Keratinocyte (primary cell): ENCODE data around the gene TRPT1. TPM values are rescaled to one million over a fixed set of nuclear protein-coding genes. Genes with fewer than 3 reads are reported as not detected.
A peak's percentile ranks its signal among the peaks of the same experiment; 100 is the strongest.

ENCODE experiments used
- DNase-seq: peaks from one replicate; pipeline ENCODE4 v3.0.0-alpha.2; 2011; ENCODE audit warnings: low read depth, missing footprints, low spot score
- FAIRE-seq: peaks from 2 replicates; lab custom pipeline; 2011; peaks lifted over from hg19 to GRCh38; lab: Jason Lieb, UNC
- H2AFZ ChIP-seq: 2 replicates; pipeline ENCODE4 v1.6.0; 2012; ENCODE audit warnings: low read length, control low read depth, inconsistent platforms; ENCODE audit not compliant: control insufficient read depth
- H3K27ac ChIP-seq: 2 replicates; pipeline ENCODE4 v1.5.1; 2011; ENCODE audit warnings: low read length; ENCODE audit not compliant: control insufficient read depth, insufficient read depth
- H3K27me3 ChIP-seq: 3 replicates; pipeline ENCODE4 v1.6.0; 2011; ENCODE audit warnings: low read length; ENCODE audit not compliant: control insufficient read depth, insufficient read depth; ENCODE audit errors: extremely low read depth
- H3K36me3 ChIP-seq, 2 experiments: 2 replicates in 1 of 2; 3 replicates in 1 of 2; pipeline ENCODE4 v1.5.1; 2011; ENCODE audit warnings: low read length in 2 of 2, mild to moderate bottlenecking in 1 of 2; ENCODE audit not compliant: control insufficient read depth in 2 of 2, insufficient read depth in 2 of 2; ENCODE audit errors: extremely low read depth in 1 of 2
- H3K4me1 ChIP-seq: 3 replicates; pipeline ENCODE4 v1.5.1; 2011; ENCODE audit warnings: low read length; ENCODE audit not compliant: control insufficient read depth, insufficient read depth; ENCODE audit errors: extremely low read depth
- H3K4me2 ChIP-seq: 3 replicates; pipeline ENCODE4 v1.6.0; 2011; ENCODE audit warnings: low read depth, low read length; ENCODE audit not compliant: control insufficient read depth, insufficient read depth; ENCODE audit errors: extremely low read depth
- H3K4me3 ChIP-seq, 3 experiments: fragments of 200-600 bp in 1 of 3; sonication (generic) in 1 of 3; 2 replicates in 2 of 3; 3 replicates in 1 of 3; pipeline ENCODE4 v1.5.1; 2011 to 2016; ENCODE audit warnings: low read length in 3 of 3, mild to moderate bottlenecking in 3 of 3, control low read depth in 2 of 3, inconsistent platforms in 1 of 3, low read depth in 1 of 3, mixed read lengths in 1 of 3, mixed run types in 1 of 3, moderate library complexity in 1 of 3; ENCODE audit not compliant: control insufficient read depth in 2 of 3, insufficient read depth in 2 of 3; ENCODE audit errors: extremely low read depth in 1 of 3
- H3K79me2 ChIP-seq: 2 replicates; pipeline ENCODE4 v1.6.0; 2012; ENCODE audit warnings: low read length; ENCODE audit not compliant: control insufficient read depth, insufficient read depth
- H3K9ac ChIP-seq: 3 replicates; pipeline ENCODE4 v1.6.0; 2011; ENCODE audit warnings: low read length; ENCODE audit not compliant: control insufficient read depth, insufficient read depth; ENCODE audit errors: extremely low read depth
- H3K9me1 ChIP-seq: 3 replicates; pipeline ENCODE4 v1.6.0; 2011; ENCODE audit warnings: low read length; ENCODE audit not compliant: control insufficient read depth, insufficient read depth; ENCODE audit errors: extremely low read depth
- H3K9me3 ChIP-seq: 2 replicates; pipeline ENCODE4 v1.5.1; 2012; ENCODE audit warnings: low read depth, low read length; ENCODE audit not compliant: control insufficient read depth
- H4K20me1 ChIP-seq: 3 replicates; pipeline ENCODE4 v1.6.0; 2011; ENCODE audit warnings: low read length; ENCODE audit not compliant: control insufficient read depth, insufficient read depth; ENCODE audit errors: extremely low read depth
- EZH2 ChIP-seq: IDR thresholded peaks from one replicate; pipeline ENCODE4 v1.6.1; 2012; ENCODE audit warnings: inconsistent platforms, mild to moderate bottlenecking, low read length, moderate library complexity
- dilution Hi-C: fragments of 300-500 bp; cut with MboI; formaldehyde crosslinking; loops from one replicate; pipeline ENCODE4 v1.7.0; 2020; ENCODE audit warnings: low sequenced_read_pairs; ENCODE audit not compliant: extremely low pct_ligation_motif_present
- polyA plus RNA-seq, 5 experiments: library from polyadenylated mRNA; depleted of rRNA in 3 of 5; stranded (reverse) in 3 of 5; stranded (forward) in 1 of 5; unstranded in 1 of 5; fragments of >200 nt; gene quantifications; 1 replicate in 1 of 5; 2 replicates in 3 of 5; 3 replicates in 1 of 5; pipeline versions ENCODE4 v1.2.1 to v1.2.3, GENCODE V29; 2011 to 2012; ENCODE audit warnings: missing spikeins in 2 of 5, low read depth in 1 of 5, low replicate concordance in 1 of 5
- TF ChIP-seq, protein P1 (sequence below), 3 experiments: IDR thresholded peaks in 1 of 3; conservative IDR thresholded peaks in 1 of 3; optimal IDR thresholded peaks in 1 of 3; 2 replicates in 2 of 3; 3 replicates in 1 of 3; pipeline versions ENCODE3 to v1.5.1; 2011; ENCODE audit warnings: low read length in 3 of 3, mild to moderate bottlenecking in 3 of 3, moderate library complexity in 2 of 3, control low read depth in 1 of 3, inconsistent platforms in 1 of 3; ENCODE audit not compliant: insufficient read depth in 2 of 3; ENCODE audit errors: extremely low read depth in 1 of 3

The TRPT1 gene
- polyA plus RNA-seq, 1 donor (not counting 4 experiments of a cell fraction or from before 2014, with no cell fraction given), result 15.5 TPM

DNA sequence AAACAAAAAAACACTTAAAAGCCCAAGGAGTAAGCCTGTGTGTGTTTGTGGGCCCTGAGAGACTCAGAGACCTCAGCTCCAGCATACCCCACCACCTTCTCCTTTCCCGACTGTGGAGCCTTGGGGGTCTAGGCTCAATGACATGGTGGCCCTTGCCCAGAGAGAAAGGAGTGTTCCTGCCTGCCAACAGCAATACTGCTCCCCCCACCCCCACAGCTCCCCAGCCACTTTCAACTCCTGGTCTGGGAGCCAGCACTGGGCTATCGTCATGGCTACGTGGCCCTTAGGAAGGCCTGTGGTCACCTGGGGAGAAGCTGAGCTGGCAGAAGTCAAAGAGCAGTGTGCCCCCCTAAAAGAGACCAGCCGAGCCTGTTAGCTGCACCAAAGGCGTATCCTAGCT, 18.1 kb upstream of the TRPT1 start:
- Histone ChIP-seq H3K79me2 (peaks cover 26% of the 10 kb centered on the region), H3K27me3 (no peaks in the 10 kb centered on the region), H3K4me2 (peak overlapping the region; percentile 32), H3K9ac (no peak overlapping the region), H3K27ac (no peak overlapping the region), H3K4me3 (peak overlapping the region in 1 of 3 experiments; percentile 20), H3K9me1 (no peaks in the 10 kb centered on the region), H3K4me1 (peaks cover 40% of the 10 kb centered on the region), H3K9me3 (no peaks in the 10 kb centered on the region), H2AFZ (no peak overlapping the region), H4K20me1 (no peaks in the 10 kb centered on the region), H3K36me3 (peaks cover 6 to 15% of the 10 kb centered on the region in 2 experiments)
- FAIRE-seq (no peak), DNase-seq (no peak)
- no peak for TF ChIP-seq EZH2
- TF ChIP-seq, protein P1, sequence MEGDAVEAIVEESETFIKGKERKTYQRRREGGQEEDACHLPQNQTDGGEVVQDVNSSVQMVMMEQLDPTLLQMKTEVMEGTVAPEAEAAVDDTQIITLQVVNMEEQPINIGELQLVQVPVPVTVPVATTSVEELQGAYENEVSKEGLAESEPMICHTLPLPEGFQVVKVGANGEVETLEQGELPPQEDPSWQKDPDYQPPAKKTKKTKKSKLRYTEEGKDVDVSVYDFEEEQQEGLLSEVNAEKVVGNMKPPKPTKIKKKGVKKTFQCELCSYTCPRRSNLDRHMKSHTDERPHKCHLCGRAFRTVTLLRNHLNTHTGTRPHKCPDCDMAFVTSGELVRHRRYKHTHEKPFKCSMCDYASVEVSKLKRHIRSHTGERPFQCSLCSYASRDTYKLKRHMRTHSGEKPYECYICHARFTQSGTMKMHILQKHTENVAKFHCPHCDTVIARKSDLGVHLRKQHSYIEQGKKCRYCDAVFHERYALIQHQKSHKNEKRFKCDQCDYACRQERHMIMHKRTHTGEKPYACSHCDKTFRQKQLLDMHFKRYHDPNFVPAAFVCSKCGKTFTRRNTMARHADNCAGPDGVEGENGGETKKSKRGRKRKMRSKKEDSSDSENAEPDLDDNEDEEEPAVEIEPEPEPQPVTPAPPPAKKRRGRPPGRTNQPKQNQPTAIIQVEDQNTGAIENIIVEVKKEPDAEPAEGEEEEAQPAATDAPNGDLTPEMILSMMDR (optimal IDR thresholded peaks at IDR 0.05 in 1 of 3, IDR thresholded peaks at IDR 0.05 in 1 of 3, conservative IDR thresholded peaks at IDR 0.05 in 1 of 3; ENCODE audit: extremely low read depth in 1 of 3, insufficient read depth in 2 of 3, low read length in 3 of 3), result no peak
- dilution Hi-C loops, result no loop called here

DNA sequence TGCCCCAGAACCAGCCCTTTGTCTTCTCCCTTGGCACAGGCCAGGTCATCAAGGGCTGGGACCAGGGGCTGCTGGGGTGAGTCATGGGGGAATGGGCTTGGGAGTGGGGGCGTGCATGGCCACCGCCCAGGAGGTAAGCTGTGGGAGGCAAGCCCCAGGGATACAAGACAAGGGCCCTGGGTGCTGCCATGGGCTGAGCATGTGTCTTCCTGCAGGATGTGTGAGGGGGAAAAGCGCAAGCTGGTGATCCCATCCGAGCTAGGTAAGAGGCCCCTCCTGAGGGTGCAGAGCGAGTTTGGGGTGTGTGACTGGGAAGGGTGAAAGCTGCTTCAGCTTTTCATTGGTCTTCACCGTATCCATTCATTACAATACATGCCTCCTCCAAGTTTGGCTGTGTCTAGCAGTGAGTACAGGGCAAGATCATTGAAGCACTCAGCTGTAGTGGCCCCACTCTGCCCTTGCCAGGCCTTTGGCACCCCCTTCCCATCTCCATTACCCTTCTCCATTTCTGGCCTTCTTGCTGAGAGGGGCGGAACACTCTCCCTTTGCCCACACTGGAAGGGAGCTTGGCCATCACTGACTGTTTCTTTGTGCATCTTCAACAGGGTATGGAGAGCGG, 17.4 kb upstream of the TRPT1 start:
- H3K4me1 ChIP-seq, result peaks cover 40% of the 10 kb centered on the region
- H2AFZ ChIP-seq, result no peak overlapping the region
- TF ChIP-seq, protein P1 (optimal IDR thresholded peaks at IDR 0.05 in 1 of 3, IDR thresholded peaks at IDR 0.05 in 1 of 3, conservative IDR thresholded peaks at IDR 0.05 in 1 of 3; ENCODE audit: extremely low read depth in 1 of 3, insufficient read depth in 2 of 3, low read length in 3 of 3), result no peak
- no peaks in the 10 kb centered on the region for H3K9me1 ChIP-seq
- no peaks in the 10 kb centered on the region for H3K27me3 ChIP-seq
- H3K4me2 ChIP-seq, result peak overlapping the region; percentile 67
- dilution Hi-C loops, result no loop called here
- H3K9me3 ChIP-seq, result no peaks in the 10 kb centered on the region
- peaks cover 11 to 22% of the 10 kb centered on the region in 2 experiments for H3K36me3 ChIP-seq
- H4K20me1 ChIP-seq, result no peaks in the 10 kb centered on the region
- peak overlapping the region; percentile 2 for H3K27ac ChIP-seq
- no peak overlapping the region for H3K4me3 ChIP-seq
- DNase-seq, result no peak
- FAIRE-seq, result no peak
- H3K79me2 ChIP-seq, result peaks cover 26% of the 10 kb centered on the region
- H3K9ac ChIP-seq, result no peak overlapping the region
